22Rv1 (cell line): ENCODE data around the gene BCAN.

ENCODE experiments used
- CTCF ChIP-seq: fragments of 450-650 bp; IDR thresholded peaks from 2 replicates; pipeline ENCODE4 v1.5.1; 2017; ENCODE audit warnings: mild to moderate bottlenecking
- ZFX ChIP-seq: fragments of 450-650 bp; IDR thresholded peaks from 2 replicates; pipeline ENCODE4 v1.6.1; 2017; ENCODE audit warnings: antibody characterized with exemption, borderline replicate concordance

GRCh38 chr1:156704930-156705320, 63.0 kb downstream of the BCAN start:
- TF ChIP-seq CTCF (no peak), ZFX (no peak)
